Natural killer cell (primary cell): Measurements from ENCODE around the gene TTC7B. TPM values are rescaled to one million over a fixed set of nuclear protein-coding genes. Genes with fewer than 3 reads are reported as not detected.

Experiments
- ATAC-seq, 3 donors: fragments of 150-1000 bp in 2 of 3; fragments of 200-7000 bp in 1 of 3; cut with Tn5 transposase; 1 replicate in 1 of 3; 2 replicates in 2 of 3; pipeline ENCODE4 v1.10.0; 2021; ENCODE audit warnings: mild to moderate bottlenecking in 2 of 3, moderate library complexity in 2 of 3
- DNase-seq, 2 donors: peaks; one replicate each; pipeline versions ENCODE4 v3.0.0 to v3.0.0-alpha.2; 2013 to 2021; ENCODE audit warnings: mixed read lengths in 1 of 2
- H3K27ac ChIP-seq: one replicate; pipeline ENCODE4 v1.5.1; 2013; ENCODE audit warnings: mild to moderate bottlenecking, low read length
- H3K27me3 ChIP-seq: one replicate; pipeline ENCODE4 v1.6.1; 2013; ENCODE audit warnings: low read length; ENCODE audit not compliant: control insufficient read depth, insufficient read depth
- H3K36me3 ChIP-seq: one replicate; pipeline ENCODE4 v1.6.1; 2013; ENCODE audit warnings: low read length; ENCODE audit not compliant: control insufficient read depth, insufficient read depth
- H3K4me1 ChIP-seq: one replicate; pipeline ENCODE4 v1.6.1; 2013; ENCODE audit warnings: low read length; ENCODE audit not compliant: control insufficient read depth, insufficient read depth
- H3K4me3 ChIP-seq: one replicate; pipeline ENCODE4 v1.5.1; 2013; ENCODE audit warnings: low read length
- H3K9me3 ChIP-seq: one replicate; pipeline ENCODE4 v1.6.1; 2013; ENCODE audit warnings: low read length; ENCODE audit not compliant: control insufficient read depth, insufficient read depth
- H3K27ac Mint-ChIP-seq, 2 donors: one replicate each; pipeline ENCODE4 v1.8.0; 2022; ENCODE audit warnings: mild to moderate bottlenecking in 2 of 2, mixed read lengths in 2 of 2, moderate library complexity in 1 of 2
- H3K27me3 Mint-ChIP-seq, 2 donors: one replicate each; pipeline ENCODE4 v1.8.0; 2022; ENCODE audit warnings: low read depth in 2 of 2, mixed read lengths in 2 of 2
- H3K36me3 Mint-ChIP-seq: one replicate; pipeline ENCODE4 v1.8.0; 2022; ENCODE audit warnings: mixed read lengths
- H3K4me1 Mint-ChIP-seq, 2 donors: one replicate each; pipeline ENCODE4 v1.8.0; 2022; ENCODE audit warnings: mixed read lengths in 2 of 2
- H3K4me3 Mint-ChIP-seq: one replicate; pipeline ENCODE4 v1.8.0; 2022; ENCODE audit warnings: mild to moderate bottlenecking, moderate library complexity, mixed read lengths
- H3K9me3 Mint-ChIP-seq, 2 donors: one replicate each; pipeline ENCODE4 v1.8.0; 2022; ENCODE audit warnings: mixed read lengths in 2 of 2
- WGBS: methylation state at CpG from one replicate; pipeline ENCODE4 v1.1.7; 2013; ENCODE audit warnings: missing lambda C conversion rate; ENCODE audit not compliant: insufficient coverage; 5-methylcytosine and 5-hydroxymethylcytosine counted together
- intact Hi-C: fragments of 100-400 bp; cut with micrococcal nuclease; formaldehyde crosslinking; loops from one replicate; pipeline ENCODE4 v1.14.2; 2022
- total RNA-seq, 4 donors: library from RNA; stranded (reverse); fragments of 120-200 nt in 1 of 4; gene quantifications; one replicate each; pipeline versions ENCODE4 v1.2.3 to v1.2.4, GENCODE V29; 2013 to 2022
- TF ChIP-seq, protein P1 (sequence below): fragments of 200-600 bp; IDR thresholded peaks from one replicate; pipeline ENCODE4 v1.8.0; 2022; ENCODE audit warnings: antibody characterized with exemption

Gene TTC7B
- total RNA-seq, 3 donors from 2014 or later (not counting 1 experiment from before 2014, with no cell fraction given), result 1.7 to 17.2 (median 5.9) TPM

DNA sequence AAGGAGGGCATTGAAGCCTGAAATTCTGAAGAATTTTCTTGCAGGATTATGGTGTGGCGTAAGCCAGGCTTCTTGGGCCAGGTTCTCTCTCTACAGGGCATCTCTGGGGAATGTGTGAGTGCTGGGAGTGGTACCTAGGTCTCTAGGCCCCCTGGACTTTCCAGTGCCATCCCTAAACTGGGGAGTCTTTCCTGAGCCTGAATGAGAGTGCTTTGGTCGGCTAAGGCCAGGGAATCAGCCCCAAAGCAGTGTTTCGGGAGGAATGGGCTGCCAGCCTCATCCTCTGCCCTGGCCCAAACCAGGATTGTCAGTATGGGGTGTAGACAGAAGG, 325.5 kb downstream of the TTC7B start:
- H3K36me3 ChIP-seq, result no peaks in the 10 kb centered on the region
- H3K4me1 Mint-ChIP-seq, result no peaks in the 10 kb centered on the region
- peaks cover 4% of the 10 kb centered on the region for H3K9me3 ChIP-seq
- DNase-seq (no peak), ATAC-seq (no peak)
- no peak overlapping the region for H3K4me3 ChIP-seq
- no peaks in the 10 kb centered on the region for H3K27me3 Mint-ChIP-seq
- intact Hi-C loops, result no loop called here
- no peaks in the 10 kb centered on the region for H3K27me3 ChIP-seq
- no peaks in the 10 kb centered on the region for H3K9me3 Mint-ChIP-seq
- TF ChIP-seq, protein P1, sequence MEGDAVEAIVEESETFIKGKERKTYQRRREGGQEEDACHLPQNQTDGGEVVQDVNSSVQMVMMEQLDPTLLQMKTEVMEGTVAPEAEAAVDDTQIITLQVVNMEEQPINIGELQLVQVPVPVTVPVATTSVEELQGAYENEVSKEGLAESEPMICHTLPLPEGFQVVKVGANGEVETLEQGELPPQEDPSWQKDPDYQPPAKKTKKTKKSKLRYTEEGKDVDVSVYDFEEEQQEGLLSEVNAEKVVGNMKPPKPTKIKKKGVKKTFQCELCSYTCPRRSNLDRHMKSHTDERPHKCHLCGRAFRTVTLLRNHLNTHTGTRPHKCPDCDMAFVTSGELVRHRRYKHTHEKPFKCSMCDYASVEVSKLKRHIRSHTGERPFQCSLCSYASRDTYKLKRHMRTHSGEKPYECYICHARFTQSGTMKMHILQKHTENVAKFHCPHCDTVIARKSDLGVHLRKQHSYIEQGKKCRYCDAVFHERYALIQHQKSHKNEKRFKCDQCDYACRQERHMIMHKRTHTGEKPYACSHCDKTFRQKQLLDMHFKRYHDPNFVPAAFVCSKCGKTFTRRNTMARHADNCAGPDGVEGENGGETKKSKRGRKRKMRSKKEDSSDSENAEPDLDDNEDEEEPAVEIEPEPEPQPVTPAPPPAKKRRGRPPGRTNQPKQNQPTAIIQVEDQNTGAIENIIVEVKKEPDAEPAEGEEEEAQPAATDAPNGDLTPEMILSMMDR, result no peak
- WGBS, result 89% methylated on average over 3 of the region's 3 CpGs
- no peak overlapping the region for H3K4me3 Mint-ChIP-seq
- no peaks in the 10 kb centered on the region for H3K36me3 Mint-ChIP-seq
- no peaks in the 10 kb centered on the region for H3K4me1 ChIP-seq
- H3K27ac ChIP-seq, result no peak overlapping the region
- H3K27ac Mint-ChIP-seq, result no peak overlapping the region

DNA sequence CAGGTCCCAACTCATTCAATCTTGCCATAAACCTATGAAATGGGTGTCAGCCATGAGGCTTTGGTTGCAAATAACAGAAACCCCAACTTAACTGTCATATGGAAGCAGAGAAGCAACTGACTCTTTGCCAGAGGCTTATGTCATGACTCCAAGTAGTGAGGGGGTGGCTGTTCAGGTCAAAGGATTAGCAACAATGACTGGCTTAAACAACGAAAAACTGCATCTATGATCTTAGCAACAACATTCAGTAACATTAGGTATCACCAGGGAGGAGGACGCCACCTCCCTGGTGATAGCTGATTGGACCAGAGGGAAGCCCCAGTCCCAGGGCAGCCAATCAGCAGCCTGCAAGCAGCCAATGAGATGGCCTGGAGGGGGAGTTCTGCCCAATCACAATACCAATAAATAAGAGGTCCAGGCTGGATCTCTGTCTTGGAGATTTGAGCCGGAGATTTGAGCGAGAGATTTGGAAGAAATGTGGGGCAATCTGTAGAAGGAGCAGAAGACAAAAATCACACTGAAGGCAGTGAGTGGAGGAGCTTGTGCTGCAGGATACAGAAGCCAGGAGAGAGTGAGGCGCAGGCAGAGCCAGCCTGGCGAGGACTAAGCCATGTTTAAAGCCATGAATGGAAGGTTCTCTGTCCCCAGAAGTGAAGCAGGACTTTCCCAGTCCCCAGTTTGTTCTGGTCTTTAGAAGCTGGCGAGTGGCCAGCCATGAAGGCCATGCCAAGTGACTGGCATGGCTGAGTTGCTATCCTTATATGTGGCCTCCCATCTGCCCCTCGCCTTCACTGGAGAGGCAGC, 326.1 kb downstream of the TTC7B start:
- 91% methylated on average over 6 of the region's 8 CpGs for WGBS
- H3K9me3 Mint-ChIP-seq, result no peaks in the 10 kb centered on the region
- Histone ChIP-seq H3K27ac (no peak overlapping the region), H3K36me3 (no peaks in the 10 kb centered on the region), H3K27me3 (no peaks in the 10 kb centered on the region), H3K4me1 (no peaks in the 10 kb centered on the region), H3K4me3 (no peak overlapping the region), H3K9me3 (peaks cover 2% of the 10 kb centered on the region)
- H3K27ac Mint-ChIP-seq, result no peak overlapping the region
- TF ChIP-seq, protein P1, result no peak
- intact Hi-C loops, result no loop called here
- DNase-seq (no peak), ATAC-seq (no peak)
- no peak overlapping the region for H3K4me3 Mint-ChIP-seq
- H3K27me3 Mint-ChIP-seq, result no peaks in the 10 kb centered on the region
- no peaks in the 10 kb centered on the region for H3K4me1 Mint-ChIP-seq
- no peaks in the 10 kb centered on the region for H3K36me3 Mint-ChIP-seq

DNA sequence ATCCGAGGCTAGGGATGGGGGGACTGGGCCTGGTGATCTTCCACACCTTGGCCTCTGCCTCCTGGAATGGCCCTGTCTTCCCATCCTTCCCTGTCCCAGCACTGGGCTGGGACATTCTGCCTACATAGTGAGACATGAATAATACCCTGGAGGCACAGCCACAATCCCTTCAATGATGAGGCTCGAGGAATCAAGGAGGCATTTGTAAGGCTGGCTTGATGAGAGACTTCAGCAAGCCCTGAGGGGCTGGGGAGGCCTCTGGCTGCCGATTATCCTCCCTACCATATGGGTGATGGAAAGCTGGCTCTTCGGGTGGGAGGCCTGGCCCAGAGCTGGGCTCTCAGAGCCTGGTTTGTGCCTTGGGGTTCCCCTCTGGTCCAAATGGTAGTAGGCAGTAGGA, 326.9 kb downstream of the TTC7B start:
- no peaks in the 10 kb centered on the region for H3K9me3 ChIP-seq
- ATAC-seq, result no peak
- Mint-ChIP-seq H3K4me3 (no peak overlapping the region), H3K4me1 (peaks cover 0 to 3% of the 10 kb centered on the region in 2 donors), H3K36me3 (no peaks in the 10 kb centered on the region), H3K27ac (no peak overlapping the region), H3K27me3 (peaks cover 0 to 2% of the 10 kb centered on the region in 2 donors), H3K9me3 (no peaks in the 10 kb centered on the region)
- no peaks in the 10 kb centered on the region for H3K4me1 ChIP-seq
- WGBS, result 92% methylated on average over 3 of the region's 4 CpGs
- no peaks in the 10 kb centered on the region for H3K36me3 ChIP-seq
- intact Hi-C loops, result no loop called here
- DNase-seq, result no peak
- H3K27ac ChIP-seq, result no peak overlapping the region
- H3K4me3 ChIP-seq, result no peak overlapping the region
- no peaks in the 10 kb centered on the region for H3K27me3 ChIP-seq
- TF ChIP-seq, protein P1, result no peak

DNA sequence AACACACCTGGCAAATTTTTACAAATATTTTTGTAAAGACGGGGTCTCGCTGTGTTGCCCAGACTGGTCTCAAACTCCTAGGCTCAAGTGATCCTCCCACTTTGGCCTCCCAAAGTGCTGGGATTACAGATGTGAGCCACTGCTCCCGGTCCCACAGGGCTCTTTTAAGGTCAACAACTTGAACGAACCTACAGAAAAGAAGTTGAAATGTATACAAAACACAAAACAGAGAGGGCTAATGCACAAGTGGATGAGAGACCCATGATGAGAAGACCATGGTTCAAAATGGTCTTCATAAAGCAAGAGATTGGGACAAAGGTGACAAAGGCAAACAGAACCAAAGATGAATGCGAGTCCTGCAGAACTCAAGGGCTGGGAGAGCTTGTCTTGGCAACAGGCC, 328.0 kb downstream of the TTC7B start:
- intact Hi-C loops, result no loop called here
- Mint-ChIP-seq H3K27me3 (peaks cover 0 to 3% of the 10 kb centered on the region in 2 donors), H3K36me3 (no peaks in the 10 kb centered on the region), H3K4me3 (no peak overlapping the region), H3K9me3 (no peaks in the 10 kb centered on the region), H3K4me1 (peaks cover 6 to 13% of the 10 kb centered on the region in 2 donors), H3K27ac (no peak overlapping the region)
- ATAC-seq (no peak), DNase-seq (no peak)
- Histone ChIP-seq H3K4me1 (peaks cover 10% of the 10 kb centered on the region), H3K4me3 (no peak overlapping the region), H3K27ac (no peak overlapping the region), H3K9me3 (no peaks in the 10 kb centered on the region), H3K36me3 (no peaks in the 10 kb centered on the region), H3K27me3 (no peaks in the 10 kb centered on the region)
- WGBS, result 87% methylated on average over 5 of the region's 5 CpGs
- TF ChIP-seq, protein P1, result no peak
